GM18505 (cell line): ENCODE results near the gene LAG3.

Experiments
- ATAC-seq: cut with Tn5 transposase; IDR thresholded peaks from one replicate; pipeline ENCODE4 v1.9.1; 2021; ENCODE audit not compliant: unreplicated experiment
- POLR2A ChIP-seq: IDR thresholded peaks from 4 replicates; pipeline ENCODE4 v1.6.1; 2011; ENCODE audit warnings: borderline replicate concordance; ENCODE audit not compliant: insufficient read depth, insufficient read length; ENCODE audit errors: extremely low read depth

Gene LAG3

DNA sequence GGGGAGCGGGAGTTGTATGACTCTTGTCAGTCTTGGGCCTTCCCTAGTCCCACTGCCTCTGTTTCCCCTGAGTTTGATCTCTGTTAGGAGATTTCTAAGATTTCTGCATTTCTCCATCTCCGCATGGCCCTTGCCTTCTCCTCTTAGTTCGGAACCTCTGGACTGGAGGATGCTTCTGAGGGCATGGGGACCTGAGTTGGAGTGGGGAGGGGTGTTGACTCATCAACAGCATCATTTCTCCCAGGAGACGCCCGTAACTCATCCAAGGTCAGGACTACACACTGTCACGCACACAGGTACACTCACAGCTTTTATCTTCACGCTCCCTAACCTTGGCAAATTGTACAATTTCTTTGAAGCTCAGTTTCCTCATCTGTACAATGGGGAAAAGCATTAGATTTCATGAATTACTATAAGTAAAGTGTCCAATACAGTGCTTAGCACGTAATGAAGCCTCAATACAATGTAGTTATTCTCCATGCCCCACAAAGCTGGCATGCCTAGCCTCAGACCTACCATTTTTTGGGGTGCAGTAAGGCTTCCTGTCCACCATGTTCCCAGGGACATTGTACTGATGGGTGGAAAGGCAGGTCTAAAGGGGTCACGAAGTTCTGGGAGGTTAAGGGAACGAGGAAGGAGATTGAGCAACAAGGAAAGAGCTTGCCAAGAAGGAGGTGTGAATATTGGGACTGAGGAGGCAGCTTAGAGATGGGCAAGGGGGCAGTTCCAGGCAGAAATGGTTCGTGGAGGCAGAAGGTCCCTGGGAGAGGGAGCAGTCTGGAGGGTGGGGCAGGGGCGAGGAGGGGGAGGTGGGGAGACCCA is 600 bp upstream of the LAG3 start:
- ATAC-seq: no peak
- no peak for TF ChIP-seq POLR2A

DNA sequence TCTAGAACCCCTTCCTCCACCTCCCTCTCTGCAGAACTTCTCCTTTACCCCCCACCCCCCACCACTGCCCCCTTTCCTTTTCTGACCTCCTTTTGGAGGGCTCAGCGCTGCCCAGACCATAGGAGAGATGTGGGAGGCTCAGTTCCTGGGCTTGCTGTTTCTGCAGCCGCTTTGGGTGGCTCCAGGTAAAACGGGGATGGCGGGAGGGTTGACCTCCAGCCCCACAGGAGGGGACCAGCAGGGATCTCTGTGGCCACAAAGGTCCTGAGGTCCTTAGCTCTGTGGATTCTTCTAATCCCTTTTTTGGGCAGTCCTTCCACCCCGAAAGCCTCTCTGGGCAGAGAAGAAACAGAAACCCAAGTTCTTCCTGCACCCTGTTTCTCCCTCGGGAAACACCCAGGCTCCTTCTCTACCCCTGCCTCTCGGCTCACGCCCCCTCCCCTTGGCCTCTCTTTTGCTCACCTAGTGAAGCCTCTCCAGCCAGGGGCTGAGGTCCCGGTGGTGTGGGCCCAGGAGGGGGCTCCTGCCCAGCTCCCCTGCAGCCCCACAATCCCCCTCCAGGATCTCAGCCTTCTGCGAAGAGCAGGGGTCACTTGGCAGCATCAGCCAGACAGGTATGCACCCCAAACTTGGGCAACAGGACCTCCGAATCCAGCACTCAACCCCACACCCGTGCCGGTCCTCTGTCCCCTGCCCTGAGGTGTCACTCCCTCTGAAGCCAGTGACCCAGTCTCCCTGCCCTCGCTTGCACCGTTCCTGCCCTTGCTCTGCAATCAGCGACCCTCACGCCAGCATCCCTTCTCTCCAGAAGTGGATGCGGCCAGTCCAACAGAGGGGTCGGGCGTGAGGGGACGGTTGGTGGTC is 638 bp downstream of the LAG3 start:
- no peak for ATAC-seq
- no peak for TF ChIP-seq POLR2A

DNA sequence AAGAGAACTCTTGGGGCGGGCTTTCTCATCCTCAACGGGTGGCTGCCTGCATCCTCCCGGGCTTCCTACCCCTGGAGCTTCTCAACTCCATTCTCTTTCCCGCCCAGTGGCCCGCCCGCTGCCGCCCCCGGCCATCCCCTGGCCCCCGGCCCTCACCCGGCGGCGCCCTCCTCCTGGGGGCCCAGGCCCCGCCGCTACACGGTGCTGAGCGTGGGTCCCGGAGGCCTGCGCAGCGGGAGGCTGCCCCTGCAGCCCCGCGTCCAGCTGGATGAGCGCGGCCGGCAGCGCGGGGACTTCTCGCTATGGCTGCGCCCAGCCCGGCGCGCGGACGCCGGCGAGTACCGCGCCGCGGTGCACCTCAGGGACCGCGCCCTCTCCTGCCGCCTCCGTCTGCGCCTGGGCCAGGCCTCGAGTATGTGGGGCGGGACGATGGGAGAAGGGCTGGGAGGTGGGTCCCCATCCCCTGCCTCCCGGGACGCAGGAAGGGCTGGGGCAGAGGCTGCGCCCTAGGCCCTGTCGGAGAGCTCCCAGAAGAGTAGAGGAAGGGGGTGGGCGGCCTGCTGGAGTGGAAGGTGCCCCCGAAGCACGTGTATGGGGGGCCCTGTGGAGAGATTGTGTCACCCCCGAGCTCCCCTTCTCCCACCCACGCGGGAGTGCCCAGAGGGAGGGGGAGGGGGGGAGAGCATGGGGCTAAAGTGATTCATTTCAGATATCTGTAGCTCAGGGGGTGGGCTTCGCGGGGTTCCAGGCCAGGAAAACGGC is 1.5 kb downstream of the LAG3 start:
- no peak for ATAC-seq

DNA sequence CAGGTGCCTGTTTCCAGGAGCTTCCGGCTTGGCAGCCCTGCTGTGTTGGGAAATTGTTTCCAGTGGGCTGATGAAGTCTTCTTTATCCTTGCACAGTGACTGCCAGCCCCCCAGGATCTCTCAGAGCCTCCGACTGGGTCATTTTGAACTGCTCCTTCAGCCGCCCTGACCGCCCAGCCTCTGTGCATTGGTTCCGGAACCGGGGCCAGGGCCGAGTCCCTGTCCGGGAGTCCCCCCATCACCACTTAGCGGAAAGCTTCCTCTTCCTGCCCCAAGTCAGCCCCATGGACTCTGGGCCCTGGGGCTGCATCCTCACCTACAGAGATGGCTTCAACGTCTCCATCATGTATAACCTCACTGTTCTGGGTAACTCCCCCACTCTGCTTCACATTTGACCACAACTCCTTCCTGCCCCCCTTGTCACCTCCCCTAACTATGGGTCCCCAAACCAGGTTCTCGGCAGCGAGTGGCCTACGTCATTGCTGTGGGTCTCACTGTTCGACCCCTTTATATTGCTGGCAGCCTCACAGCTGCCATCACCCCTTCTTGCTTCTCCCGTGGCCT is 2.3 kb downstream of the LAG3 start:
- TF ChIP-seq POLR2A: no peak
- no peak for ATAC-seq

More for the DNA sequence above, 1.5 kb downstream of the LAG3 start:
- no peak for TF ChIP-seq POLR2A

DNA sequence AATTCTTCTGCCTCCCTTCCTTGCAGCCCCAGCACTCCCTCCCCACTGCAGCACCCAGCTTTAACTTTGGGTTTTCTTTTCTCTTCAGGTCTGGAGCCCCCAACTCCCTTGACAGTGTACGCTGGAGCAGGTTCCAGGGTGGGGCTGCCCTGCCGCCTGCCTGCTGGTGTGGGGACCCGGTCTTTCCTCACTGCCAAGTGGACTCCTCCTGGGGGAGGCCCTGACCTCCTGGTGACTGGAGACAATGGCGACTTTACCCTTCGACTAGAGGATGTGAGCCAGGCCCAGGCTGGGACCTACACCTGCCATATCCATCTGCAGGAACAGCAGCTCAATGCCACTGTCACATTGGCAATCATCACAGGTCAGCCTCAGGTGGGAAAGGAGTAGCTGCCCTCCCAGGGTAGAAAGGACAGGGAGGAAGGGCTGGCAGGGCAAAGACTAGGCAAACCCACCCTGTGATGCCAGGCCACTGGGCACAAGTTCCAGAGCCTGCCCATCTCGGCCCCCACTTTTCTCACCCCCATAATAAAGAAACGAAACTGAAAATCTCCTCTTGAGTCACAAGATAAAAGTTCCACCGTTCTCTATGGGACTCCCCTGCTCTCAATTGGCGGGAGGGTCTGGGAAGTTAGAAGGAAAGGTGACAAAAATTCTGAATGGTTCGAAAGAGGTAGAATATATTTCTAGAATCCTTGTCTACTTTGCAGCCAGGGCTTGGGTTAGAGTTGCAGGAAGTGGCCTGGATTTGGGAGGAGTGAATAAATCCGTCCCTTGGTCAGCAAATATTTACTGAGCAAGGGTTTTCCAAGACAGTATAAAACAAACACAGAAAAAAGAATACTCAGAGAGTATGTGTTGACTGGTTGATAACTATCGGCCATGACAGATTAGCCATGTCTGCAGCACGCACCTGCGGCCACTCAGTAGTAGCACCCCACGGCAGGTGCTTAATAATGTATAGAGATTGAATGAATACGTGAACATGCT is 3.2 kb downstream of the LAG3 start:
- no peak for TF ChIP-seq POLR2A
- no peak for ATAC-seq

DNA sequence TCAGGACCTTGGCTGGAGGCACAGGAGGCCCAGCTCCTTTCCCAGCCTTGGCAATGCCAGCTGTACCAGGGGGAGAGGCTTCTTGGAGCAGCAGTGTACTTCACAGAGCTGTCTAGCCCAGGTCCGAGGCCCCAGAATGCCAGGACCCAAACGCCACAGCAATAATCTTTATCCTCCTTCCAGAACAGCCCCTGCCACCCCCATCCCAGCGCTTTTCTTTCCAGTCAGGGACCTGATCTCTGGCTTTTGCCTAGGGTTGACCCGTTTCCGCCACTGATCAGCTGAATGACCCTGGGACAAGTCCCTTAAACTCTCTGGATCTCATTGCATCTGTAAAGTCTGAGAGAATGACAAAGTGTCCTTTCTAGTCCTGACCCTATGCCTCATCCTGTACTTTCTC is 5.1 kb downstream of the LAG3 start:
- TF ChIP-seq POLR2A: no peak
- ATAC-seq: no peak

DNA sequence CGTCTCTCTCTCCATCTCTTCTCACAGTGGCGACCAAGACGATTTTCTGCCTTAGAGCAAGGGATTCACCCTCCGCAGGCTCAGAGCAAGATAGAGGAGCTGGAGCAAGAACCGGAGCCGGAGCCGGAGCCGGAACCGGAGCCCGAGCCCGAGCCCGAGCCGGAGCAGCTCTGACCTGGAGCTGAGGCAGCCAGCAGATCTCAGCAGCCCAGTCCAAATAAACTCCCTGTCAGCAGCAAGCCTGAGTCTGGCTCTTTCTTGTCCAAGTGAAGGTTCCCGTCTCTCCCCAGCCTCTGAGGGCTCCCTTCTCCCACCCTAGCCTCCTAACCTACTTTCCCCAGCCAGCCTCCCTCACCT is 5.9 kb downstream of the LAG3 start:
- no peak for TF ChIP-seq POLR2A
- ATAC-seq: no peak

DNA sequence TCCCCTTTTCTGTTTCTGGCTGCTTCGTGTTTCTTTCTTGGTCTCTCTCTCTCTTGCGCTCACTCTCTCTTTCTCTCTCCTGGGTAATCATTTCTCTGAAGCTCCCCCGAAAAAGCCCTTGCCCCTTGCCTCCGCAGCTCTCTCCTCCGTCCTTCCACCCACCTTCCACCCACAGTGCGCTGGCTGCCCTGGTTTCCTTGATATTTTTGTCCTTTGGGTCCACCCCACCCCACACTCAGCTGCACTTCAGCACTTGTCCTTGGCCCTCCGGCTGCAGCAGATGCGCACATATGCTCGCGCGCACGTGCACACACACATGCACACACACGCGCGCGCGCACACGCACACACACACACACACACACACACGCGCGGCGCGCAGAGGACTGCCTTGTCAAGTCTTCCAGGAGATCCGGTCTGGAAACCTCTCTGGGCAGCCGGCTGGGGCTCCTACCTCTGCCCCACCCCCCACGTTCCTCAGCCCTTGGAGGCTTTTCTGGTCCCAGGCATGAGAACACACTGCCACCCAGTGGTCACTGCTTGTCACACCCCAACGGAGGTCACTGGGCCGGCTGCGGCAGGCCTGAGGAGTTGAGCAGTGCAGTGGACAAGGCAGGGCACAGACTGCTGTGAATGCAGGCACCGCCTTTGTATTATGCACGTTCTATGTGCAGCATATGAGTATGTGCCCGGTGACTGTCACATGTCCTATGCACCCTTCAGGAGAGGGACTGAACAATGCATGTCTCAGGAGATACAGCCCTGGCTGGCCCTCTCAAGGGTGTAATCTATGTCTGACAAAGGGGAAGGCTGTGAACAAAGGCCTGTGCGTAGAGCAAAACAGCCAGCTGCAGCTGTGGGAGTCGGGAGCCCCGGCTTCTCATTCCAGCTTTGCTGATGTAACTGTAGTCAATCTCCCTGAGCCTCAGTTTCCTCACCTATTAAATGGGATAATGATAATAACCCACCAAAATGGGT is 6.5 kb downstream of the LAG3 start:
- no peak for ATAC-seq
- peak; percentile 26 for TF ChIP-seq POLR2A

DNA sequence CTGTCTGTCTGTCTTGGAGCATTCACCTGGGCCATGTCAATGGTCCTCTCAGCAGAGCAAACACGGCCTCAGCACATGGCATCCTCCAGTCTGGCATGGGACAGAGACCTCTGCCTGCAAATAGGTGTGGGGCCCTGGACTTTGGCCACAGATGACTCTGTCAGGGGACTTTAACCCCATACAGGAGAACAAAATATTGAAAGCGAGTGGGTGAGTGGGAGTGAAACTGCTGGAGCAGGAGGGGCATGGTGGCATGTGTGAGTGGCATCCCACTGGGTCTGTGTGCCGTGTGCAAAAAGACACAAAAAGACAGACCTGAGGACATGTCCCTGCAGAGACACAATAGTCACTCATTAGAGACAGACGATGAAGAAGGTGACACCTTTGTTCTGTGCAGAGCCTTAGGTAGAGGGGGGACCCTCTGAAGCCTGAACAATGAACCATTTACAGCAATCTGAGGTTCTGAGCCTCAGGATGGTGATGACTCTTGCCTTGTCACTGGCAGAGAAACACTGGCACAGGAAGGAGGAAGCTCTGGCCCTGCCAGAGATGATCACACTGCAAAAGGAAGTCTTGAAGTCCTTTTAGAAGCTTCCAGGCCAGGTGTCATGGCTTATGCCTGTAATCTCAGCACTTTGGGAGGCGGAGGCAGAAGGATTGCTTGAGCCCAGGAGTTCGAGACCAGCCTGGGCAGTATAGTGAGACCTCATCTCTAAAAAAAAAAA is 7.5 kb downstream of the LAG3 start:
- no peak for TF ChIP-seq POLR2A
- no peak for ATAC-seq

DNA sequence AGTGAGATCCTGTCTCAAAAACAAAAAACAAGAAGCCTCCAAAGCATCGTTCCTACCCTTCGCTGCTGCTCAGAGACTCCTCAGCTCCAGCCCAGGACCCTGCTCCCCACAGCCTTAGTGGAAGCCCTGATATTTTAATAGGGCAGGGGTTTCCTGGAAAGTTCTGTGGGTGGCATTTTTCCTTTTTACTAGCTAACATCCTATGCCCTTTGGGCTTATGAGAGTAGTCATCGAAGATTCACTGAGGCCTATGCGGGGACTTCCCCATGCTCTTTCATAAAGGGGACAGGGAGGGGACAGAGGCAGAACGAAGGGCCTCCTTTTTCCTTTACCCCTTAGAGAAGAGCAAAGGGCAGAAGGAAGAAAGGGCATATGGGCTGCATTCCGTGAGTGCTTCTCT is 8.3 kb downstream of the LAG3 start:
- no peak for ATAC-seq
- no peak for TF ChIP-seq POLR2A
